HG03439 (cell line): ENCODE data around the gene ARF1.

ENCODE experiments used
- ATAC-seq: cut with Tn5 transposase; IDR thresholded peaks from one replicate; pipeline ENCODE4 v1.9.1; 2021; ENCODE audit warnings: mild to moderate bottlenecking, moderate library complexity; ENCODE audit not compliant: unreplicated experiment

ARF1 gene

DNA sequence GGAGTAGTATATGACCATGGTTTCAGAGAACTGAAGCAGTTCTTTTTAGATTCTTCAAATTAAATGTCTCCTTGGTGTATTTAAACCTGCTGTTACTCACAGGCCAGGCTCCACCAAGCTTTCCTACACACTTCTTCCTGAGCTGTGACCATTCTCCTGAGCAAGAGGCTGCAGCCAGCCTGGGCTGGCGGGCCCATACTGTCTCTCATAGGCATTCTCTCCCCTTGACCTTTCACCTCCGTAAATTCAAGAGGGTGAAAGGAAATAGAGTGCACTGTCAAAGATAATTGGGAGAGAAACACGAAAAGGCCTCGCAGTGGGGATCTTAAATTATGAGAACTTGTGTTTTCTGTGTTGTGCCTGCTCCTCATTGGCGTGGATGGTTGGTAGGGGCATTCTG, 2.3 kb downstream of the ARF1 start:
- ATAC-seq: no peak

GRCh38 chr1:228085287-228085951, 2.9 kb downstream of the ARF1 start:
- no peak for ATAC-seq

DNA sequence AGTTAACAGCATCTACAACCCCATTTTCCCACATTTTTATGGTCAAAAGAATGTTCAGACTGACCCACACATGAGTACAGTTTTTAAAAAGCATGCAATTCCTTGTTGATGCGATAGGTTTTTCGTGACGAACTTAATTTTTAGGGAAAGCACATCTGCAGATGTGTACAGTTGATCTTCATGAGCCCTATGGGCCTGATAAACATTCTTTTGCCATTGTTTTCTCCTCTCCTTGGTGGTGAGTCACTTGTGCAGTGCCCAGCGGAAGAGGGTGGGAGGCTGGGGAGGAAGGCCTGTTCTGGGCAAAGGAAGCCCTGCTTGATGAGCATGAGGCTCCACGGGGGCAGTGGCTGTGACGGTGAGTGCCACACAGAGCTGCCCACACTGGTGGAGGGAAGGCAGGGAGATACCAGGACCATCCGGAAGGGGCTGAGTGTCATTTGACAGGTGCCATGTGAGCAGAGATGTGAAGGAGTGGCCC, 5.3 kb downstream of the ARF1 start:
- ATAC-seq: no peak

DNA sequence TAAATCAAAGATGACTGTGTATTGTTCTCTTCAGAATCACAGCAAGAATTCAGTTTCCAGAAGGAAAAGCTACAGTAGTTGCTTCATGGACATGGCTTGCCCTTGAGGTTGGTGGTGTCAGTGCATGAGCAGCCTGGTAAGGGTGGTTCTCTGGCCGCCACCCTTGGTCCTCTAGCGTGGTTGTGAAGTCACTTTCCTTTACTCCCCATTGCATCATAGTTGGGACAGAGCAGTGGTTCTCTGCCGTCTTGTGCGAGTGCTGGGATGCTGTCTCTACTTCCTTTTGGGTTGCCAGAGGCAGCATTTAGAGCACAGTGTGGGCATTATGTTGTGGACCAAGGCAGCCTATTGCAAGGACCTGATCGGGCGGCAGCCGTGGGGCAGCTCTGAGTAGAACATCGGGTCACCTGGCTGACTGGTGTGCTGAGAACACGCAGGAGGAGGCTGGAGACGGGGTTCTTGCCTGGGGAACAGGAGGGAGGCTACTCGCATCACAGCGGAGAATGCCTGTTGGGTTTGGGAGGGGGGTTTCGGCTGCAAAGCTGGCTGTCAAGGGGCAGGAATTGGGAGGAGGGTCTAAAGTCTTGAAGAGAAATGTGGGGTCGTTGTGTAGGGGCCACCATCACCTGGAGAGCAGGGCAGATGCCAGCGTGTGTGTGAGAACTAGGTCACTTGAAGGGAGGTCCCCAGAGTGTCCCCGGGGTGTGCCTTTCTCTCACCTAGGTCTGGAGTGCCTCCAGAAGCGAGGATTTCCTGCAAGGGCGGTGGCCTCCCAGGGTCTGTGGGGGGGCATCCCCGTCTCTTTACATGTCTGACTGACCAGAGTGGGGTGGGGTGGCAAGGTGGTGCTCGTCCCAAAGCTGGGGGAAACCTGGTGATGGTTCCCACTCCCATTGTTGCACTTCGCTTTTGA, 6.3 kb downstream of the ARF1 start:
- no peak for ATAC-seq

GRCh38 chr1:228089519-228090380, 7.2 kb downstream of the ARF1 start:
- ATAC-seq: no peak

DNA sequence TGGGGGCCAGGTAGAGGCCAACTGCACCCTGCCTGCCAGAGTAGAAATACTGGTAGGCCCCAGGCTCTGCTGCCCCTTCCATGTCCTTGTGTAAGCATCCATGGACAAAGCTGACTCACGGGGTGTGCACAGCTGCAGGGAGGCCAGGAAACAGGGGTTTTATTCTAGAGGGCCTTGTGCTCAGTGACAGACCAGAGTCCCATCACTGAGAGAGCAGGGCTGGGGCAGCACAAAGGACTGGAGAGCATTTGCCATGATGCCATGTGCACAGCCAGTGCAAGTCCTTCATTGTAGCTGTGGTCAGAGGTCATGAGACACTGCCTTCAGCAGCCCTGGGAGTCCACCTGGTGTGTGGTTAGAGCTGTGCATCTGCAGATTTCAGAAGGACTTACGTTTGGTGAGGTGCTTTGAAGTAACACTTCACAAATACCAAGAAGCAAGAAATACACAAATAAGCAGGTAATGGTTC, 8.1 kb downstream of the ARF1 start:
- ATAC-seq: no peak

DNA sequence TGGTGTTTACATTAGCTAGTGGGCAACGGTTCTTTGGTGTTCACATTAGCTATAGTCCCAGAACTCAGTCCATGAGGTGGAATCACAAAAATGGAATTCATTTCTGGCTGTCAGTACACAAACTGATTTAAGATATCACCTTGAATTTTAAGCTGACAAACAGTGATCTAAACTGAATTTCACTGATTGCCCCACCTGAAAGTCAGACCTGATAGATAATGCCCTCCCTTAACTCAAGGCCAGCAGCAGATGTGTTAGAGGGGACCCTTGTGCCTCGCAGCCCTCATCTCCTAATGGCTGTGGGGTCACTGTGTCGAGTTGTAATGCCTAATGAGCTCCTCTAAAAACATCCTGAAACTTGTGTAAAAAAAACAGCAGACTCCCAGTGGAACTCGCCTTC, 8.6 kb downstream of the ARF1 start:
- no peak for ATAC-seq

DNA sequence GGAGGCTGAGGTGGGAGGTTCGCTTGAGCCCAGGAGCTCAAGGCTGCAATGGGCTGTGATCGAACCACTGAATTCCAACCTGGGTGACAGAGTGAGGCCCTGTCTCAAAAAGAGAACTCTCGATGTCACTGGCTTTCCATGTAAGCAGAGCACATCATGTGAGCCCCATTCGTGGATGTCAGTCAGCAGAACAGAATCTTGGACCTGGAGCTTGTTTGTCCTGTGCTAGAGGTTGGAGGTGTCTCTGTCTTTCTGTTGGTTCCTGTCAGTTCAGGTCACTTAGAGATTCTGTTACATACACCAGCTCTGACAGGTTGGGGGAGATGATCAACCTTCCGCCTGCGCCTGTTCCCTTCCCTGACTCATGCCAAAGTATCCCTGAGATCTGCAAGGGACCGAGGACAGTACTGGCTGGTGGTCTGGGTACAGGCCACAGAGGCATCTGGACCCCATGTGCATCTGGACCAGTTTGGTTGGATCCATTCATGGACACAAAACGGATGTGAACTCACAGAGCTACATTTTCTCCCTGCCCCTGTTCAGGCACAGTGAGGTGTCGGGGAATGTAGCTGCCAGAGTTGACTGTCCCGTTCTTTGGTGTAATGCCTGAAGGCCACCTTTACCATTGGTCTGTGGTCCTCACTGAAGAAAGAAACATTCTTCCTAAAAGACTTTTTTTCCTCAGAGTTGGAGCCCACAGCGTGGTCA, 10.0 kb downstream of the ARF1 start:
- no peak for ATAC-seq

GRCh38 chr1:228093050-228093906, 10.8 kb downstream of the ARF1 start:
- ATAC-seq: no peak

DNA sequence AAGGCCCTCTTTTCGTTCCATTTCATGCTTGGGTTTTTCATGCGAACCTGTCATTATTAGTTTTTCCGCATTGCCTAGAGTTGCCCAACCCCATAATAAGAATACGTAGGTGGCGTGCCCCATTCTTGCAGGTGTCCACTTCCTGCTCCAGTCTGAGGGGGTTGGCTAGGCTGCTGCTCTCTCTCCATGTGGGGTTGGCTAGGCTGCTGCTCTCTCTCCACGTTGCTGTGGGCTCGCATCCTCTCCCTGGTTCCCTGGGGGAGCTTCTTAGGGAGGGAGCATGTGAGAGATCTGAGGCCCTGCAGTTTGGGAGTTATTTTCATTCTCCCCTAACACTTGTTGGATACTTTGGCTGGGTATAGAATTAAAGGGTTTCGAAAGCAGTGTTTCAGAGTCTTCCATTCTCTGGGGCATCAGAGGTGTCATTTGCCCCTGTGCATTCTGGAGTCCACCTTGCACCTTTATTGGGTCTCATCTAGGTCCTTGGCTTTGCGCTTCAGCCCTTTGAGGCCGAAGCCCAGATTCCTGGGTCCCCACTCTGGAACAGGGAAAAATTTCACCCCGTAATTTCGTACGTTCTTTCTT, 12.0 kb downstream of the ARF1 start:
- ATAC-seq: no peak

GRCh38 chr1:228095161-228095560, 12.7 kb downstream of the ARF1 start:
- no peak for ATAC-seq

DNA sequence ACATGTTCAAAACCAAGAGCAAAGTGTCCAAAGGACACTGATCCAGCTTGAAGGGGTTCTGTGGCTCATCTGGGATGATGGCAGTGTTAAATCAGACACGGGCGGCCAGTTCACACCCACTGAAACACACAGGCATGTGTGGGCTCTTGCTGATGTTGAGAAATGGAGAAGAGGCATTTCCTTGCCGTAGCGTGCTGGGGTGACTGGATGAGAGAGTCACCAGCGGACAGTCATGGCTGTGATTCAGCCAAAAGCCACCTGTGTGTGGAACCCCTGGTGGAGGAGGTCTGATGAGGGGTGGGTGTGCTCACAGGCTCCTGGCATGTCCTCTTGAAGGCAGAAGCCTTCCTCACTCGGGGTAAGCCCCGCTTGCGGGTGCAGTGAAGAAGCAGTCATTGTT, 13.4 kb downstream of the ARF1 start:
- no peak for ATAC-seq

DNA sequence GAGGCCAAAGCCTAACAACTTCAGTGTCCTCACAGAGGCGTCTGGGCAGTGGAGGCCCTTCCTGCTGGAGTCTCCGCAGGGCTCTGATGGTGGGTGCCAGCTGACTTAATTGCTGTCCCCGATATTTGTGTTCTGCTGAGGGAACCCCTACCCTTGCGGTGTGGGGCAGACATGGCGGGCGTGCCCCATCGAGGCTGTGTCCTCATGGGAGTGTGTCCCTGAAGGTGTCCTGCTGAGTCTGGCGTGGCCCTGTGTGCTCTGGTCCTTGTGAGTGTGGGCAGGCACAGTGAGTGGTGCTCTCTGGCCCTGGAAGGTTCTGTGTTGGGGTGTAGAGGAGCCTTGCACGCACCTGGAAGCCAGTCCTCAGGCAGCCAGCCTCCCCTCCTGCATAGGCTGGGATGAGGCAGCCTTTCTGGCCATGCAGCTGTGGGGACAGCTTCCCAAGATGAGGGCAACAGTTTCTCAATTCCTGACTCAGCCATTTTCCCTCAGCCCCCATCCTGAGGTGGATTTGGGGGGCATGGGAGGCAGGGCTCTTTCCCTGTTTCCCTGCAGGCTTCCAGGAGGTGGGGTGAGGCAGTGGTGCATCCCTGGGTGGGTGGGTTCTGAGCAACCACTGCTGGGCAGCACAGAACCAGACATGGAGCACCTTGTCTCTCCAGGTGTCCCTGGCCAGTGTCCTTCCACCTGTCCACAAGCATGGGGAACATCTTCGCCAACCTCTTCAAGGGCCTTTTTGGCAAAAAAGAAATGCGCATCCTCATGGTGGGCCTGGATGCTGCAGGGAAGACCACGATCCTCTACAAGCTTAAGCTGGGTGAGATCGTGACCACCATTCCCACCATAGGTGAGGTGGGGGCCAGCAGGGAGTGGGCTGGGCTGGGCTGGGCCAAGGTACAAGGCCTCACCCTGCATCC, 14.2 kb downstream of the ARF1 start:
- no peak for ATAC-seq

DNA sequence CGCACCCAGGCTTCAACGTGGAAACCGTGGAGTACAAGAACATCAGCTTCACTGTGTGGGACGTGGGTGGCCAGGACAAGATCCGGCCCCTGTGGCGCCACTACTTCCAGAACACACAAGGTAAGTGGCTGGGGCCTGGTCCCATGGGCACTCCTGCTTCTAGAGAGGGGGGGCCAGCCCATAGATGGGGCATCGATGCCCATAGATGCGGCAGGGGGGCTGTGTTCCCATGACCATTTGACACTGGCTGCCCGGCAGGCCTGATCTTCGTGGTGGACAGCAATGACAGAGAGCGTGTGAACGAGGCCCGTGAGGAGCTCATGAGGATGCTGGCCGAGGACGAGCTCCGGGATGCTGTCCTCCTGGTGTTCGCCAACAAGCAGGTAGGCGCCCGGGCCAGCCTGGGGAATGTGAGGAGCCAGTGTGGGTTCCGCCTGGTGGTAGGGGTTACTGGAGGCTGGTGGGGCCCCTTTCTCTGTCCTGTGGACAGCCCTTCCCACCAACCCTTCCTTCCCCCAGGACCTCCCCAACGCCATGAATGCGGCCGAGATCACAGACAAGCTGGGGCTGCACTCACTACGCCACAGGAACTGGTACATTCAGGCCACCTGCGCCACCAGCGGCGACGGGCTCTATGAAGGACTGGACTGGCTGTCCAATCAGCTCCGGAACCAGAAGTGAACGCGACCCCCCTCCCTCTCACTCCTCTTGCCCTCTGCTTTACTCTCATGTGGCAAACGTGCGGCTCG, 15.0 kb downstream of the ARF1 start:
- ATAC-seq: no peak

DNA sequence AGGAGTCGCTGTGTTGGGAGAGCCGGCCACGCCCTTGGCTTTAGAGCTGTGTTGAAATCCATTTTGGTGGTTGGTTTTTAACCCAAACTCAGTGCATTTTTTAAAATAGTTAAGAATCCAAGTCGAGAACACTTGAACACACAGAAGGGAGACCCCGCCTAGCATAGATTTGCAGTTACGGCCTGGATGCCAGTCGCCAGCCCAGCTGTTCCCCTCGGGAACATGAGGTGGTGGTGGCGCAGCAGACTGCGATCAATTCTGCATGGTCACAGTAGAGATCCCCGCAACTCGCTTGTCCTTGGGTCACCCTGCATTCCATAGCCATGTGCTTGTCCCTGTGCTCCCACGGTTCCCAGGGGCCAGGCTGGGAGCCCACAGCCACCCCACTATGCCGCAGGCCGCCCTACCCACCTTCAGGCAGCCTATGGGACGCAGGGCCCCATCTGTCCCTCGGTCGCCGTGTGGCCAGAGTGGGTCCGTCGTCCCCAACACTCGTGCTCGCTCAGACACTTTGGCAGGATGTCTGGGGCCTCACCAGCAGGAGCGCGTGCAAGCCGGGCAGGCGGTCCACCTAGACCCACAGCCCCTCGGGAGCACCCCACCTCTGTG, 15.9 kb downstream of the ARF1 start:
- no peak for ATAC-seq

- ATAC-seq: no peak
These were observed 16.8 kb downstream of the ARF1 start for GRCh38 chr1:228099331-228099732.
